ENCODE data around the gene LACTBL1. TPM values are rescaled to one million over a fixed set of nuclear protein-coding genes. Genes with fewer than 3 reads are reported as not detected.
"Not testable (repeated sequence)": the region's sequence is repeated elsewhere in the genome, so short reads cannot be mapped to it uniquely, and the experiment has no call there.

Gene LACTBL1
- total RNA-seq, 1 donor = not detected

DNA sequence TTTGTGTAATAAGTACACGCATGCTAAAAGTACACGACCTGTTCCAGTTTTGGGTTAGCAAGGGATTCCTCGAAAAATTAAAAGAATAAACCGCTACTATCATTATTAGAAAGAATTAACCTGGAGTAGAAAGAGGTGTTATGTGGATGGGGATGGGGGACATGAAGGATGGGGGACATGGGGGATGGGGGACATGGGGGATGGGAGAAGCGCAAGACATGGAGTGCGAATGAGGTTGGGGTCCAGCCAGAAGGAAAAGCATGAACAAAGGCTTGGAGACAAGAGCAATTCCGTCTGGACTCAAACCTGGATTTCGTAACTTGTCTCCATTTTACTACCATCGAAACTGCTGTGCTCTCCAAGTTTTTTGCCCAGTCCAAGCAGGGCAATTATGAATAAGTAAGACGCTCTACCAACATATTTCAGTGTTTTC is 46.0 kb upstream of the LACTBL1 start:
- H3K4me3 ChIP-seq (ENCODE audit: low read depth, low read length) = peak overlapping the region; percentile 90
- no peak for DNase-seq (ENCODE audit: low read depth)
- TF ChIP-seq, protein P1, sequence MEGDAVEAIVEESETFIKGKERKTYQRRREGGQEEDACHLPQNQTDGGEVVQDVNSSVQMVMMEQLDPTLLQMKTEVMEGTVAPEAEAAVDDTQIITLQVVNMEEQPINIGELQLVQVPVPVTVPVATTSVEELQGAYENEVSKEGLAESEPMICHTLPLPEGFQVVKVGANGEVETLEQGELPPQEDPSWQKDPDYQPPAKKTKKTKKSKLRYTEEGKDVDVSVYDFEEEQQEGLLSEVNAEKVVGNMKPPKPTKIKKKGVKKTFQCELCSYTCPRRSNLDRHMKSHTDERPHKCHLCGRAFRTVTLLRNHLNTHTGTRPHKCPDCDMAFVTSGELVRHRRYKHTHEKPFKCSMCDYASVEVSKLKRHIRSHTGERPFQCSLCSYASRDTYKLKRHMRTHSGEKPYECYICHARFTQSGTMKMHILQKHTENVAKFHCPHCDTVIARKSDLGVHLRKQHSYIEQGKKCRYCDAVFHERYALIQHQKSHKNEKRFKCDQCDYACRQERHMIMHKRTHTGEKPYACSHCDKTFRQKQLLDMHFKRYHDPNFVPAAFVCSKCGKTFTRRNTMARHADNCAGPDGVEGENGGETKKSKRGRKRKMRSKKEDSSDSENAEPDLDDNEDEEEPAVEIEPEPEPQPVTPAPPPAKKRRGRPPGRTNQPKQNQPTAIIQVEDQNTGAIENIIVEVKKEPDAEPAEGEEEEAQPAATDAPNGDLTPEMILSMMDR (IDR thresholded peaks at IDR 0.05; ENCODE audit: insufficient read depth, low read length) = no peak

DNA sequence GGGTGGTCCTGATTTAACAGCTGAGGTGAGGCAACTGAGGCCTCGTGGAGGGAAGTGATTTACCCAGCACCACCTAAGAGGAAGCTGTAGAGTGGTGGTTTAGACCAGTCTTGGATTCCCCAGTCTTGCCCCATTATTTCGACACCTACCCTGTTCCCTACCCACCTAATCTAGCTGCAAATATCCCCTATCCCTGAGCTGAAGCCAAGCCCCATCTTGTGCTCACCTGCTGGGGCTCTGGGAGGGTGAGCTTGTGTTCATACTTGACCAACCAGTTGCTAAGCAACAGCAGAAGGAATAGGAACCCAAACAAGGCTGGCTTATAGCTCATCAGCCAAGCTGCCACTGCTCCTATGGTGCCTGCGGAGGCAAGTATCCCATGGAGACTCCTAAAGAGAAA is 41.0 kb upstream of the LACTBL1 start:
- TF ChIP-seq, protein P1 (IDR thresholded peaks at IDR 0.05; ENCODE audit: insufficient read depth, low read length) = no peak
- DNase-seq (ENCODE audit: low read depth) = no peak
- H3K4me3 ChIP-seq (ENCODE audit: low read depth, low read length) = no peak overlapping the region

DNA sequence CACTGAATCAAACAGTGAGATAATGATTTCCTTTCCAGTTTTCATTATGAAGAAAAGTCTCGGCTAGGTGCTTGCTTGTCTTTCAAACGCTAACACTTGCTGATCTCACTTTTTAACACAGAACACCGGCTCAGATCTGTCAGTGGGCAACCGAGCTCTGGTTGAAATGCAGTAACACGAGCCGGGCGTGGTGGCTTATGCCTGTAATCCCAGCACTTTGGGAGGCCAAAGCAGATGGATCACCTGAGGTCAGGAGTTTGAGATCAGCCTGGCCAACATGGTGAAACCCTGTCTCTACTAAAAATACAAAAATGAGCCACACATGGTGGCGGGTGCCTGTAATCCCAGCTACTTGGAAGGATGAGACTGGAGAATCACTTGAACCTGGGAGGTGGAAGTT is 37.4 kb upstream of the LACTBL1 start:
- H3K4me3 ChIP-seq (ENCODE audit: low read depth, low read length); DNase-seq (ENCODE audit: low read depth): not testable (repeated sequence)

DNA sequence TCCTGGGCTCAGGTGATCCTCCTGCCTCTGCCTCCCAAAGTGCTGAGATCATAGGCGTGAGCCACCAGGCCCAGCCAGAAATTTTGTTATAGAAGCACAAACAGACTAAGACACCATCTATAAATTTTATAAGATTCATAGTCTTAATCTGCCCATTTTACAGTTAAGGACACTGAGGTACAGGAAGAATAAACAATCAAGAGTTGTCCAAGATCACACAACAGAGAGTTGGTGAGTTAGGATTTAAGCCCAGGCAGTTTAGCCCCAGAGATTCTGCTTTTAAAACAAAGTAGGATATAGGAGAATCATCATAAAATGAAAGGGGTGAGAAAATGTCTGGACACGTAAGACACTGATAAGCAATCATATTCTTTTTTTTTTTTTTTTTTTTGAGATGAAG is 36.2 kb upstream of the LACTBL1 start:
- no peak overlapping the region for H3K4me3 ChIP-seq (ENCODE audit: low read depth, low read length)
- TF ChIP-seq, protein P1 (IDR thresholded peaks at IDR 0.05; ENCODE audit: insufficient read depth, low read length) = no peak
- DNase-seq (ENCODE audit: low read depth) = no peak

DNA sequence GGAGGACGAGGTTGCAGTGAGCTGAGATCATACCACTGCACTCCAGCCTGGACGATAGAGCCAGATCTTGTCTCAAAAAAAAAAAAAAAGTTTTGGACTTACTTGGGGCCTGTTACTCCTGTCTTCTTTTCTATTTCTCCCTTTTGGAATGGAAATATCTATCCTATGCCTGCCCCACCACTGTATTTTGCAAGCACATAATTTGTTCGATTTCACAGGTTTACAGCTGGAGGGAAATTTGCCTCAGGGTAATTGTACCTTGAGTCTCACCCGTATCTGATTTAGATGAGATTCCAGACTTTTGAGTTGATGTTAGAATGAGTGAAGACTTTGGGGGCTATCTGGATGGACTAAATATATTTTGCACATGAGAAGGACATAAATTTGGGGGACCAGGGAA is 34.4 kb upstream of the LACTBL1 start:
- TF ChIP-seq, protein P1 (IDR thresholded peaks at IDR 0.05; ENCODE audit: insufficient read depth, low read length) = no peak
- H3K4me3 ChIP-seq (ENCODE audit: low read depth, low read length) = no peak overlapping the region
- no peak for DNase-seq (ENCODE audit: low read depth)

DNA sequence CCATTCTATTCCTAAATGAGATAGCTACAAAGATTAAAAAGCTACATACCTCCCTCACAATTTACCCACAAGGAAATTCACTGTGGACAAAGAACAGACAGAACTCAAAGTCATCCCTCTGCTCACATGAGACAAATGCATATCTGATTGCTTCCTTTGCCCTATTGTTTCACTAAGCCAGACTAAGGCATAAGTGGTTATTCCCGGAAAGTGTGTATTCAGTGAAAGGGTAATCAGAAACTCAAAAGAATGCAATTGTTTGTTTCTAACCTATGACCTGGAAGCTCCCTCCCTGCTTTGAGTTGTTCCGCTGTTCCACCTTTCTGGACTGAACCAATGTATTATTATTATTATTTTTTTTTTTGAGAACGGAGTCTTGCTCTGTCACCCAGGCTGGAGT is 32.1 kb upstream of the LACTBL1 start:
- DNase-seq (ENCODE audit: low read depth); H3K4me3 ChIP-seq (ENCODE audit: low read depth, low read length): not testable (repeated sequence)

DNA sequence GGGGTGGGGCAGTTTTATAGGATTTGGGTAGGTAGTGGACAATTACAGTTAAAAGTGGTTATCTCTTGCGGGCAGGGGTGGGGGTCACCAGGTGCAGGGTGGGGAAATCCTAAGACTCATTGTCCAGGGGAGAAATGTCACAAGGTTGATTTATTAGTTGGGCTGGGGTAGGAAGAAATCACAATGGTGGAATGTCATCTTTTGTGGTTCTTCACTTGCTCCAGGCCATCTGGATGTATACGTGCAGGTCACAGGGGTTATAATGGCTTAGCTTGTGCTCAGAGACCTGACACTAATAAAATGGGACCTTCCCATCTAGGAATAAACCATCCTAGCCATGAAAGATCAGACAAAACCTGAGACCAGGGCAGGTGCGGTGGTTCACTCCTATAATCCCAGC is 31.4 kb upstream of the LACTBL1 start:
- no peak overlapping the region for H3K4me3 ChIP-seq (ENCODE audit: low read depth, low read length)
- DNase-seq (ENCODE audit: low read depth) = no peak
- TF ChIP-seq, protein P1 (IDR thresholded peaks at IDR 0.05; ENCODE audit: insufficient read depth, low read length) = no peak

DNA sequence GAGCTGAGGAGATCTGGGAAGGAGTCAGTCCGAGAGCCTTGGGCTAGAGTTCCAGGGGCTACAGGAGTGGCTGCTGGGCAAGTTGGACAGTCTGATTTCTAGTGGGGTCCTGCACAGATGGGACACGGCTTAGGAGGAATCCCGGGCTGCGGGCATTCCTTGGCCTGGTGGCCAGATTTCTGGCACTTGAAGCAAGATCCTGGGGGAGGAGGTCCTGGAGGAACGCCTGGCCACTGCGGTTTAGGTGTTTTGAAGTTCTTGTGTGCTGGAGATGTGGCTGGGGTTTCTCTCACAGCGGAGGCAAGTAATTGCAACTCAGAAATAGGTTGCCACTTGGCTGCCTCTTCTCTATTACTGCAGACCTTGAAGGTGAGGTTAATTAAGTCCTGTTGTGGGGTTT is 29.6 kb upstream of the LACTBL1 start:
- not testable (repeated sequence) for DNase-seq (ENCODE audit: low read depth); H3K4me3 ChIP-seq (ENCODE audit: low read depth, low read length)

DNA sequence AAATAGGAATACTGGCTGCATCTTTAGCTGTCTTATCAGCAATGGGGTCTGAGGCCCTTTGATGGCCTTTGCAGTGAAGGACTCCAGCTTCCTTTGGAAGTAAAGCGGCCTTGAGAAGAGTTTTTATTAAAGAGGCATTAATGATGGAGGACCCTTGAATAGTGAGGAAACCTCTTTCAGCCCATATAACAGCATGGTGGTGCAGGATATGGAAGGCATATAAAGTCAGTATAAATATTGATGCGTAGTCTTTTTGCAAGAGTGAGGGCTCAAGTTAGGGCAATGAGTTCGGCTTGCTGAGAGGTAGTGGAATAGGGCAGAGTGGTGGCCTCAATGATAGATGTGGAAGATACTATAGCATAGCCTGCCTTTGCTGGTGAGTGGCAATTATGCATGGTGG is 27.5 kb upstream of the LACTBL1 start:
- H3K4me3 ChIP-seq (ENCODE audit: low read depth, low read length); DNase-seq (ENCODE audit: low read depth): not testable (repeated sequence)

DNA sequence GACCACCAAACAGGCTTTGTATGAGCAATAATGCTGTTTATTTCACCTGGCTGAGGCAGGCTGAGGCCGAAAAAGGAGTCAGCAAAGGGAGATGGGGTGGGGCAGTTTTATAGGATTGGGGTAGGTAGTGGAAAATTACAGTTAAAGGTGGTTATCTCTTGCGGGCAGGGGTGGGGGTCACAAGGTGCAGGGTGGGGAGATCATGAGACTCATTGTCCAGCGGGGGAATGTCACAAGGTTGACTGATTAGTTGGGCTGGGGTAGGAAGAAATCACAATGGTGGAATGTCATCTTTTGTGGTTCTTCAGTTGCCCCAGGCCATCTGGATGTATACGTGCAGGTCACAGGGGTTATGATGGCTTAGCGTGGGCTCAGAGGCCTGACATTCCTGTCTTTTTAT is 24.9 kb upstream of the LACTBL1 start:
- not testable (repeated sequence) for DNase-seq (ENCODE audit: low read depth); H3K4me3 ChIP-seq (ENCODE audit: low read depth, low read length)

Measured in fibroblast of the aortic adventitia (primary cell).